HepG2 (cell line): ENCODE results near the gene C1QBP. TPM values are rescaled to one million over a fixed set of nuclear protein-coding genes. Genes with fewer than 3 reads are reported as not detected.
A peak's percentile ranks its signal among the peaks of the same experiment; 100 is the strongest.

ENCODE experiments used
- FOXJ3 ChIP-seq: sonication (generic); formaldehyde crosslinking; IDR thresholded peaks from 2 replicates; pipeline ENCODE4 v1.4.0; 2020; ENCODE audit warnings: missing genetic modification reagents, mild to moderate bottlenecking, borderline replicate concordance
- KLF16 ChIP-seq, 2 experiments: sonication (generic) in 1 of 2; formaldehyde crosslinking in 1 of 2; IDR thresholded peaks; 2 replicates each; pipeline versions ENCODE4 v1.6.1 to v1.8.0; 2016 to 2023; ENCODE audit warnings: missing genetic modification reagents in 2 of 2, missing compliant biosample characterization in 1 of 2
- LCORL ChIP-seq, 2 experiments: fragments of 450-650 bp in 1 of 2; sonication (generic) in 1 of 2; formaldehyde crosslinking in 1 of 2; IDR thresholded peaks; 2 replicates each; pipeline versions ENCODE4 v1.5.0 to v1.6.1; 2017 to 2020; ENCODE audit warnings: antibody characterized with exemption in 1 of 2, missing genetic modification reagents in 1 of 2
- NFYB ChIP-seq: sonication (generic); formaldehyde crosslinking; IDR thresholded peaks from 2 replicates; pipeline ENCODE4 v1.4.0; 2020; ENCODE audit warnings: missing genetic modification reagents
- NKX3-1 ChIP-seq: sonication (generic); formaldehyde crosslinking; IDR thresholded peaks from 2 replicates; pipeline ENCODE4 v1.5.0; 2020; ENCODE audit warnings: missing genetic modification reagents
- NPAS2 ChIP-seq: sonication (generic); formaldehyde crosslinking; IDR thresholded peaks from 2 replicates; pipeline ENCODE4 v1.8.0; 2022; ENCODE audit warnings: mild to moderate bottlenecking, missing genetic modification reagents, borderline replicate concordance
- PHF8 ChIP-seq: sonication (generic); formaldehyde crosslinking; IDR thresholded peaks from 2 replicates; pipeline ENCODE4 v1.5.0; 2020; ENCODE audit warnings: missing genetic modification reagents
- RAD21 ChIP-seq: fragments of 450-650 bp; formaldehyde crosslinking; IDR thresholded peaks from 2 replicates; pipeline ENCODE4 v1.5.0; 2020; ENCODE audit warnings: mild to moderate bottlenecking
- RFX3 ChIP-seq: IDR thresholded peaks from 2 replicates; pipeline ENCODE4 v1.6.1; 2016; ENCODE audit warnings: missing biosample characterization, missing genetic modification reagents
- SNRNP70 ChIP-seq: fragments of 200-400 bp; formaldehyde crosslinking; IDR thresholded peaks from 2 replicates; pipeline ENCODE4 v1.6.1; 2017; ENCODE audit warnings: mild to moderate bottlenecking, low read depth, low read length, moderate library complexity
- SP1 ChIP-seq, 2 experiments: fragments of 450-650 bp in 1 of 2; sonication (generic) in 1 of 2; formaldehyde crosslinking in 1 of 2; IDR thresholded peaks; 2 replicates each; pipeline versions ENCODE4 v1.4.0 to v1.6.1; 2016 to 2020; ENCODE audit warnings: missing genetic modification reagents in 1 of 2
- ZFP62 ChIP-seq: sonication (generic); formaldehyde crosslinking; IDR thresholded peaks from 2 replicates; pipeline ENCODE4 v1.4.0; 2020; ENCODE audit warnings: missing genetic modification reagents
- ZNF709 ChIP-seq: sonication (generic); formaldehyde crosslinking; IDR thresholded peaks from 2 replicates; pipeline ENCODE4 v1.5.0; 2020; ENCODE audit warnings: mild to moderate bottlenecking, missing genetic modification reagents
- ZNF761 ChIP-seq: sonication (generic); formaldehyde crosslinking; conservative IDR thresholded peaks from 2 replicates; pipeline ENCODE4 v1.4.0; 2020; ENCODE audit warnings: mild to moderate bottlenecking, missing genetic modification reagents
- polyA plus RNA-seq, 8 experiments: library from polyadenylated mRNA; depleted of rRNA in 3 of 8; stranded (reverse) in 7 of 8; unstranded in 1 of 8; fragments of >200 nt; fragmentation: Illumina TruSeq in 4 of 8; extraction: Trizol in 4 of 8; gene quantifications; 2 replicates each; pipeline versions ENCODE4 v1.2.1 to v1.2.3, GENCODE V29; 2011 to 2016; ENCODE audit warnings: low read depth in 4 of 8, missing spikeins in 1 of 8, mixed read lengths in 1 of 8; ENCODE audit not compliant: insufficient read depth in 1 of 8
- total RNA-seq, 5 experiments: library from RNA; depleted of rRNA; stranded (reverse); fragments of >200 nt; fragmentation: Illumina TruSeq; extraction: Trizol; gene quantifications; 2 replicates each; pipeline ENCODE4 v1.2.3, GENCODE V29; 2016; ENCODE audit warnings: low read depth in 1 of 5
- TF ChIP-seq, protein P1 (sequence below): sonication (generic); formaldehyde crosslinking; IDR thresholded peaks from 2 replicates; pipeline ENCODE4 v1.4.0; 2020; ENCODE audit warnings: mild to moderate bottlenecking, missing genetic modification reagents
- TF ChIP-seq, protein P2 (sequence below): sonication (generic); formaldehyde crosslinking; IDR thresholded peaks from 2 replicates; pipeline ENCODE4 v1.8.0; 2022; ENCODE audit warnings: low read depth, missing genetic modification reagents
- TF ChIP-seq, protein P3 (sequence below), 2 experiments: sonication (generic) in 1 of 2; formaldehyde crosslinking in 1 of 2; IDR thresholded peaks; 2 replicates each; pipeline versions ENCODE4 v1.4.0 to v1.6.1; 2016 to 2020; ENCODE audit warnings: borderline replicate concordance in 1 of 2, low read depth in 1 of 2, mild to moderate bottlenecking in 1 of 2, missing genetic modification reagents in 1 of 2

The C1QBP gene
- total and polyA plus RNA-seq, 2 of the 13 experiments (the other 11 are each of a cell fraction or from before 2014, with no cell fraction given): 219 to 680 TPM

DNA sequence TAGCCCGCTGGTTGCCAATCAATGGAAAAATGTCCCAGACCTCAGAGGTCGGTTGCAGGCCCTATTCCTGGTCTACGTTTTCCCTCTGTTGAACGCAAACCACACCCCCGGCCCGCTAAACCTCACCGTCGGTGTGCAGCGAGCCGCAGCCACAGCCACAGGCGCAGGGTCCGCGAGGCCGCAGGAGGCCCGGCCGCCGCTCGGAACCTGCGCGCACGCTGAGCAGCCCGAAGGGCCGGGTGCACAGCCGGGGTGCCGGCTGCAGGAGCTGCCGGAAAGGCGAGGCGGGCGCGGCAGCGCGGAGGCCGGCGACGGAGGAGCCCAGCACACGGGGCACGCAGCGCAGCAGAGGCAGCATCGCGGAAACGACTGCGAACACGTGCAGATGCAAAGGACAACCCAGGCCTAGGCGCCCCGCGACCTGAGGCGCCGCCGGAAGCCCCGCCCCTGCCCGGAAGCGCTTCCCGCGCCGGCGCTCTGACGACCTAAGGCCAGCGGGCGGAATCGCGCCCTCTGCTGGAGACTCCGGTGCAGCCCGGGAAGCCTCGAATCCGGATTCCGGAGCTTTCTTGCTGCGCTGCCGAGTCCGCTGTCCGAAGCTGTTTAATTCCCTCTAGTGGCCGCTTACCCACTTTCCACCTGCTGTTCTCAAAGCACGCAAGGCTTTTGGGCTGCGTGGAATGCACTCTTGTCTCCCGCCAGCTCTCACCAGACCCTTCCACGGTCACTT is at the start of gene C1QBP (continued):
- TF ChIP-seq, protein P1, sequence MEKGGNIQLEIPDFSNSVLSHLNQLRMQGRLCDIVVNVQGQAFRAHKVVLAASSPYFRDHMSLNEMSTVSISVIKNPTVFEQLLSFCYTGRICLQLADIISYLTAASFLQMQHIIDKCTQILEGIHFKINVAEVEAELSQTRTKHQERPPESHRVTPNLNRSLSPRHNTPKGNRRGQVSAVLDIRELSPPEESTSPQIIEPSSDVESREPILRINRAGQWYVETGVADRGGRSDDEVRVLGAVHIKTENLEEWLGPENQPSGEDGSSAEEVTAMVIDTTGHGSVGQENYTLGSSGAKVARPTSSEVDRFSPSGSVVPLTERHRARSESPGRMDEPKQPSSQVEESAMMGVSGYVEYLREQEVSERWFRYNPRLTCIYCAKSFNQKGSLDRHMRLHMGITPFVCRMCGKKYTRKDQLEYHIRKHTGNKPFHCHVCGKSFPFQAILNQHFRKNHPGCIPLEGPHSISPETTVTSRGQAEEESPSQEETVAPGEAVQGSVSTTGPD (CRISPR knock-in tag): no peak
- TF ChIP-seq NPAS2 (CRISPR knock-in tag) (no peak), ZNF761 (CRISPR knock-in tag) (peak; percentile 93), SP1 (IDR thresholded peaks at IDR 0.05) (no peak), SP1 (CRISPR knock-in tag; IDR thresholded peaks at IDR 0.05) (no peak; the same call in 1 of the 2 replicates), PHF8 (CRISPR knock-in tag) (peak; percentile 92), KLF16 (CRISPR knock-in tag; IDR thresholded peaks at IDR 0.05) (peak in 1 of 2 experiments; percentile 63; a peak in 1 of 4 replicates), LCORL (IDR thresholded peaks at IDR 0.05) (no peak), LCORL (CRISPR knock-in tag; IDR thresholded peaks at IDR 0.05) (peak; percentile 82), RAD21 (CRISPR knock-in tag) (peak; percentile 94), ZFP62 (no peak), ZNF709 (CRISPR knock-in tag) (peak; percentile 94), RFX3 (CRISPR knock-in tag) (no peak), FOXJ3 (CRISPR knock-in tag) (no peak), NFYB (CRISPR knock-in tag) (peak; percentile 41; the same call in 1 of the 2 replicates), SNRNP70 (no peak), NKX3-1 (CRISPR knock-in tag) (peak; percentile 90)
- TF ChIP-seq, protein P2, sequence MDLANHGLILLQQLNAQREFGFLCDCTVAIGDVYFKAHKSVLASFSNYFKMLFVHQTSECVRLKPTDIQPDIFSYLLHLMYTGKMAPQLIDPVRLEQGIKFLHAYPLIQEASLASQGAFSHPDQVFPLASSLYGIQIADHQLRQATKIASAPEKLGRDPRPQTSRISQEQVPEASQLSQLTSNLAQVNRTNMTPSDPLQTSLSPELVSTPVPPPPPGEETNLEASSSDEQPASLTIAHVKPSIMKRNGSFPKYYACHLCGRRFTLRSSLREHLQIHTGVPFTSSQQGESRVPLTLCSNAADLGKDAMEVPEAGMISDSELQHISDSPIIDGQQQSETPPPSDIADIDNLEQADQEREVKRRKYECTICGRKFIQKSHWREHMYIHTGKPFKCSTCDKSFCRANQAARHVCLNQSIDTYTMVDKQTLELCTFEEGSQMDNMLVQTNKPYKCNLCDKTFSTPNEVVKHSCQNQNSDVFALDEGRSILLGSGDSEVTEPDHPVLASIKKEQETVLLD (CRISPR knock-in tag): peak; percentile 74; the same call in 1 of the 2 replicates
- TF ChIP-seq, protein P3, sequence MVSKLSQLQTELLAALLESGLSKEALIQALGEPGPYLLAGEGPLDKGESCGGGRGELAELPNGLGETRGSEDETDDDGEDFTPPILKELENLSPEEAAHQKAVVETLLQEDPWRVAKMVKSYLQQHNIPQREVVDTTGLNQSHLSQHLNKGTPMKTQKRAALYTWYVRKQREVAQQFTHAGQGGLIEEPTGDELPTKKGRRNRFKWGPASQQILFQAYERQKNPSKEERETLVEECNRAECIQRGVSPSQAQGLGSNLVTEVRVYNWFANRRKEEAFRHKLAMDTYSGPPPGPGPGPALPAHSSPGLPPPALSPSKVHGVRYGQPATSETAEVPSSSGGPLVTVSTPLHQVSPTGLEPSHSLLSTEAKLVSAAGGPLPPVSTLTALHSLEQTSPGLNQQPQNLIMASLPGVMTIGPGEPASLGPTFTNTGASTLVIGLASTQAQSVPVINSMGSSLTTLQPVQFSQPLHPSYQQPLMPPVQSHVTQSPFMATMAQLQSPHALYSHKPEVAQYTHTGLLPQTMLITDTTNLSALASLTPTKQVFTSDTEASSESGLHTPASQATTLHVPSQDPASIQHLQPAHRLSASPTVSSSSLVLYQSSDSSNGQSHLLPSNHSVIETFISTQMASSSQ (IDR thresholded peaks at IDR 0.05; ENCODE audit: low read depth): no peak
- TF ChIP-seq, protein P3 (CRISPR knock-in tag; IDR thresholded peaks at IDR 0.05; ENCODE audit: borderline replicate concordance): peak; percentile 12; the same call in 1 of the 2 replicates
